Panc1 (cell line): ENCODE data around the gene AIG1. TPM values are rescaled to one million over a fixed set of nuclear protein-coding genes. Genes with fewer than 3 reads are reported as not detected.

Source experiments
- ATAC-seq: fragments of 200-7000 bp; cut with Tn5 transposase; 2 replicates; pipeline ENCODE4 v1.9.1; 2020; ENCODE audit warnings: mild to moderate bottlenecking, moderate library complexity
- BruUV-seq: library from RNA; stranded (reverse); fragments of 400-500 nt; replicated peaks from 2 replicates; lab custom pipeline; 2021; lab: Mats Ljungman, UMichigan
- CTCF ChIA-PET: fragments of 300-600 bp; sonication (Branson Sonifier 250); formaldehyde crosslinking; loops from one replicate; lab custom pipeline; 2022; ENCODE audit warnings: antibody characterized with exemption; lab: Charles Lee
- POLR2A ChIA-PET: fragments of 300-600 bp; sonication (Branson Sonifier 250); formaldehyde crosslinking; loops from one replicate; lab custom pipeline; 2022; ENCODE audit warnings: antibody characterized with exemption; lab: Charles Lee
- DNase-seq: peaks from one replicate; pipeline ENCODE4 v3.0.0-alpha.2; 2010; ENCODE audit warnings: low read depth, low spot score
- H3K27ac ChIP-seq: 2 replicates; pipeline ENCODE4 v1.5.1; 2011; ENCODE audit warnings: mild to moderate bottlenecking, low read length, inconsistent platforms
- H3K27me3 ChIP-seq: fragments of 200-500 bp; sonication (Bioruptor generic); 2 replicates; pipeline ENCODE4 v1.6.0; 2014; ENCODE audit warnings: low read length, inconsistent platforms; ENCODE audit not compliant: control insufficient read depth, insufficient read depth
- H3K36me3 ChIP-seq: fragments of 200-500 bp; sonication (Bioruptor generic); 2 replicates; pipeline ENCODE4 v1.5.1; 2014; ENCODE audit warnings: inconsistent platforms, mild to moderate bottlenecking, low read length, moderate library complexity; ENCODE audit not compliant: control insufficient read depth, insufficient read depth
- H3K4me1 ChIP-seq: 2 replicates; pipeline ENCODE4 v1.5.1; 2011; ENCODE audit warnings: inconsistent platforms, mild to moderate bottlenecking, low read length, moderate library complexity; ENCODE audit not compliant: control insufficient read depth, insufficient read depth
- H3K4me3 ChIP-seq, 2 experiments: 2 replicates each; pipeline ENCODE4 v1.5.1; 2011 to 2012; ENCODE audit warnings: low read depth in 2 of 2, low read length in 2 of 2, mild to moderate bottlenecking in 2 of 2, inconsistent platforms in 1 of 2, moderate library complexity in 1 of 2
- H3K9me3 ChIP-seq: fragments of 200-500 bp; sonication (Bioruptor generic); 2 replicates; pipeline ENCODE4 v1.5.1; 2014; ENCODE audit warnings: low read depth, mild to moderate bottlenecking, inconsistent platforms, low read length, moderate library complexity; ENCODE audit not compliant: control insufficient read depth, insufficient read depth
- CTCF ChIP-seq: fragments of 450-650 bp; IDR thresholded peaks from 2 replicates; pipeline ENCODE4 v1.5.1; 2017; ENCODE audit warnings: mild to moderate bottlenecking
- POLR2AphosphoS5 ChIP-seq: IDR thresholded peaks from 2 replicates; pipeline ENCODE4 v1.6.1; 2012; ENCODE audit warnings: mild to moderate bottlenecking, low read depth, low read length, moderate library complexity
- REST ChIP-seq, 2 experiments: IDR thresholded peaks; 2 replicates each; pipeline ENCODE4 v1.6.1; 2011 to 2012; ENCODE audit warnings: low read depth in 2 of 2, control low read depth in 1 of 2, low read length in 1 of 2, mild to moderate bottlenecking in 1 of 2, moderate library complexity in 1 of 2; ENCODE audit not compliant: insufficient read depth in 1 of 2
- SIN3A ChIP-seq: IDR thresholded peaks from 2 replicates; pipeline ENCODE4 v1.6.1; 2012; ENCODE audit warnings: low read depth, mild to moderate bottlenecking, low read length, moderate library complexity, borderline replicate concordance; ENCODE audit not compliant: insufficient read depth
- TCF7L2 ChIP-seq: IDR thresholded peaks from 2 replicates; pipeline ENCODE4 v1.6.1; 2011; ENCODE audit warnings: mild to moderate bottlenecking, low read depth, low read length, inconsistent platforms
- in situ Hi-C: cut with HindIII; loops from 2 replicates; pipeline ENCODE4 v1.10.0; 2016; ENCODE audit warnings: low sequenced_read_pairs, low pct_unique_long_range_greater_than_20kb
- intact Hi-C: fragments of 100-400 bp; cut with micrococcal nuclease; formaldehyde crosslinking; loops from one replicate; pipeline ENCODE4 v1.10.0; 2022; ENCODE audit not compliant: unreplicated experiment
- total RNA-seq: library from RNA; stranded (reverse); gene quantifications from one replicate; pipeline ENCODE4 v1.2.1, GENCODE V29; 2021; ENCODE audit not compliant: unreplicated experiment

Gene AIG1
- total RNA-seq, 1 experiment from 2014 or later: 23.9 TPM

- Histone ChIP-seq H3K4me3 (no peak overlapping the region), H3K27me3 (no peaks in the 10 kb centered on the region), H3K4me1 (no peaks in the 10 kb centered on the region), H3K36me3 (no peaks in the 10 kb centered on the region), H3K9me3 (no peaks in the 10 kb centered on the region), H3K27ac (no peak overlapping the region)
- no peak for DNase-seq
- in situ Hi-C loops: no loop called here
- intact Hi-C loops: no loop called here
- no TSS peak for BruUV-seq
- ChIA-PET CTCF (no interaction called here), POLR2A (no interaction called here)
- no peak for ATAC-seq
- no peak for TF ChIP-seq SIN3A
- no peak for TF ChIP-seq REST (IDR thresholded peaks at IDR 0.05; ENCODE audit: insufficient read depth in 1 of 2, low read depth in 2 of 2, low read length in 1 of 2)
- no peak for TF ChIP-seq POLR2AphosphoS5
- no peak for TF ChIP-seq TCF7L2
- TF ChIP-seq CTCF: no peak
These were observed 228.2 kb downstream of the AIG1 start for GRCh38 chr6:143288923-143289322.

- H3K27ac ChIP-seq: no peak overlapping the region
- CTCF ChIA-PET: no interaction called here
- in situ Hi-C loops: no loop called here
- DNase-seq (no peak), ATAC-seq (no peak)
- H3K9me3 ChIP-seq: no peaks in the 10 kb centered on the region
- H3K36me3 ChIP-seq: no peaks in the 10 kb centered on the region
- TF ChIP-seq POLR2AphosphoS5: no peak
- TF ChIP-seq REST (IDR thresholded peaks at IDR 0.05; ENCODE audit: insufficient read depth in 1 of 2, low read depth in 2 of 2, low read length in 1 of 2): no peak
- no peak for TF ChIP-seq TCF7L2
- intact Hi-C loops: no loop called here
- H3K27me3 ChIP-seq: no peaks in the 10 kb centered on the region
- H3K4me1 ChIP-seq: no peaks in the 10 kb centered on the region
- POLR2A ChIA-PET: no interaction called here
- H3K4me3 ChIP-seq: no peak overlapping the region
- no TSS peak for BruUV-seq
These were observed 229.5 kb downstream of the AIG1 start for GRCh38 chr6:143290206-143290605.
